B cell (primary cell): ENCODE measurements around the gene DLG2. TPM values are rescaled to one million over a fixed set of nuclear protein-coding genes. Genes with fewer than 3 reads are reported as not detected.

Experiments used
- ATAC-seq: fragments of 200-7000 bp; cut with Tn5 transposase; one replicate; pipeline ENCODE4 v1.10.0; 2021; ENCODE audit warnings: low read depth, mild to moderate bottlenecking, moderate number of reproducible peaks, moderate library complexity
- CTCF ChIA-PET: fragments of 350-600 bp; sonication (Branson Sonifier 250); formaldehyde crosslinking; loops from one replicate; lab custom pipeline; 2021; ENCODE audit warnings: antibody characterized with exemption, inconsistent platforms; lab: Charles Lee
- POLR2A ChIA-PET: fragments of 350-600 bp; sonication (Branson Sonifier 250); formaldehyde crosslinking; loops from one replicate; lab custom pipeline; 2021; ENCODE audit warnings: antibody characterized with exemption; lab: Charles Lee
- DNase-seq: peaks from one replicate; pipeline ENCODE4 v3.0.0; 2013
- H2AFZ ChIP-seq: 2 replicates; pipeline ENCODE4 v1.6.1; 2012; ENCODE audit warnings: mild to moderate bottlenecking, low read depth, low read length; ENCODE audit not compliant: insufficient read depth, poor library complexity, severe bottlenecking
- H3K27ac ChIP-seq, 2 donors: 1 replicate in 1 of 2; 2 replicates in 1 of 2; pipeline ENCODE4 v1.5.1; 2012 to 2013; ENCODE audit warnings: low read length in 2 of 2, mild to moderate bottlenecking in 2 of 2, moderate library complexity in 1 of 2
- H3K27me3 ChIP-seq, 4 experiments: fragments of 200-600 bp in 1 of 4; sonication (generic) in 1 of 4; replicated peaks in 1 of 4; 1 replicate in 2 of 4; 2 replicates in 2 of 4; pipeline versions ENCODE4 v1.6.1 to v1.7.0; 2013 to 2016; ENCODE audit warnings: low read length in 3 of 4, mild to moderate bottlenecking in 2 of 4, mixed read lengths in 1 of 4, moderate library complexity in 1 of 4; ENCODE audit not compliant: insufficient read depth in 4 of 4, control insufficient read depth in 3 of 4; ENCODE audit errors: control extremely low read depth in 1 of 4
- H3K36me3 ChIP-seq, 2 experiments: replicated peaks in 1 of 2; 1 replicate in 1 of 2; 2 replicates in 1 of 2; pipeline versions ENCODE4 v1.6.1 to v1.7.1; 2013; ENCODE audit warnings: low read length in 1 of 2; ENCODE audit not compliant: insufficient read depth in 2 of 2, control insufficient read depth in 1 of 2; ENCODE audit errors: control extremely low read depth in 1 of 2, extremely low read depth in 1 of 2
- H3K4me1 ChIP-seq, 2 donors: fragments of 200-600 bp in 1 of 2; sonication (generic) in 1 of 2; 1 replicate in 1 of 2; 2 replicates in 1 of 2; pipeline versions ENCODE4 v1.5.1 to v1.6.1; 2013 to 2017; ENCODE audit warnings: low read length in 2 of 2; ENCODE audit not compliant: control insufficient read depth in 2 of 2, insufficient read depth in 2 of 2
- H3K4me2 ChIP-seq: replicated peaks from 2 replicates; pipeline ENCODE3; 2012; ENCODE audit warnings: mild to moderate bottlenecking, low read depth, low read length; ENCODE audit not compliant: poor library complexity, severe bottlenecking
- H3K4me3 ChIP-seq, 5 experiments: fragments of 200-600 bp in 1 of 5; sonication (generic) in 1 of 5; 1 replicate in 3 of 5; 2 replicates in 2 of 5; pipeline versions ENCODE4 v1.5.1 to v1.7.0; 2011 to 2016; ENCODE audit warnings: low read length in 4 of 5, mild to moderate bottlenecking in 4 of 5, low read depth in 2 of 5, control low read depth in 1 of 5, moderate library complexity in 1 of 5; ENCODE audit not compliant: insufficient read depth in 1 of 5; ENCODE audit errors: control extremely low read depth in 1 of 5, extremely low read depth in 1 of 5
- H3K79me2 ChIP-seq: fragments of 200-600 bp; sonication (generic); one replicate; pipeline ENCODE4 v1.6.0; 2016; ENCODE audit warnings: low read length; ENCODE audit not compliant: control insufficient read depth, insufficient read depth
- H3K9ac ChIP-seq: fragments of 200-600 bp; sonication (generic); 2 replicates; pipeline ENCODE4 v1.6.1; 2017; ENCODE audit warnings: mild to moderate bottlenecking, low read length, moderate library complexity
- H3K9me3 ChIP-seq, 3 donors: one replicate each; pipeline versions ENCODE4 v1.6.1 to v1.7.1; 2013; ENCODE audit warnings: low read length in 2 of 3; ENCODE audit not compliant: control insufficient read depth in 2 of 3, insufficient read depth in 1 of 3; ENCODE audit errors: control extremely low read depth in 1 of 3
- H4K20me1 ChIP-seq: 2 replicates; pipeline ENCODE4 v1.6.0; 2012; ENCODE audit warnings: mild to moderate bottlenecking, low read length; ENCODE audit not compliant: insufficient read depth, control insufficient read depth, poor library complexity, severe bottlenecking
- H3K27ac Mint-ChIP-seq: one replicate; pipeline ENCODE4 v1.8.0; 2021; ENCODE audit warnings: mixed read lengths
- H3K27me3 Mint-ChIP-seq: one replicate; pipeline ENCODE4 v1.8.0; 2021; ENCODE audit warnings: mixed read lengths
- H3K4me1 Mint-ChIP-seq: one replicate; pipeline ENCODE4 v1.8.0; 2021; ENCODE audit warnings: mixed read lengths
- H3K4me3 Mint-ChIP-seq: one replicate; pipeline ENCODE4 v1.8.0; 2021; ENCODE audit warnings: mixed read lengths
- H3K9me3 Mint-ChIP-seq: one replicate; pipeline ENCODE4 v1.8.0; 2022; ENCODE audit warnings: mixed read lengths; ENCODE audit not compliant: insufficient read depth
- EZH2 ChIP-seq: IDR thresholded peaks from 2 replicates; pipeline ENCODE4 v1.6.1; 2012; ENCODE audit warnings: borderline replicate concordance, low read depth, mild to moderate bottlenecking, moderate library complexity, low read length; ENCODE audit not compliant: insufficient read depth, poor library complexity, severe bottlenecking
- WGBS: methylation state at CpG from one replicate; pipeline ENCODE4 v1.1.5; 2013; ENCODE audit warnings: missing lambda C conversion rate; ENCODE audit not compliant: insufficient coverage; 5-methylcytosine and 5-hydroxymethylcytosine counted together
- intact Hi-C: fragments of 100-400 bp; cut with micrococcal nuclease; formaldehyde crosslinking; loops from one replicate; pipeline ENCODE4 v1.10.0; 2022
- polyA plus RNA-seq: library from polyadenylated mRNA; depleted of rRNA; stranded (reverse); fragments of >200 nt; gene quantifications from 2 replicates; pipeline ENCODE4 v1.2.3, GENCODE V29; 2012
- total RNA-seq, 2 donors: library from RNA; stranded (reverse); fragments of 120-200 nt in 1 of 2; gene quantifications; 1 replicate in 1 of 2; 2 replicates in 1 of 2; pipeline versions ENCODE4 v1.2.3 to v1.2.4, GENCODE V29; 2013 to 2022
- TF ChIP-seq, protein P1 (sequence below): fragments of 200-600 bp; IDR thresholded peaks from one replicate; pipeline ENCODE4 v1.8.0; 2022; ENCODE audit warnings: antibody characterized with exemption, mild to moderate bottlenecking

DLG2 gene
- total and polyA plus RNA-seq, 2 donors (not counting 1 experiment from before 2014, with no cell fraction given): 0.54 to 5.4 TPM

- Histone ChIP-seq H2AFZ (no peak overlapping the region), H3K27ac (no peak overlapping the region), H3K36me3 (no peaks in the 10 kb centered on the region), H3K9me3 (peaks cover 0 to 1% (median under 1%) of the 10 kb centered on the region in 3 donors), H3K4me3 (no peak overlapping the region), H4K20me1 (no peaks in the 10 kb centered on the region), H3K79me2 (no peaks in the 10 kb centered on the region), H3K4me2 (no peak overlapping the region), H3K9ac (no peak overlapping the region), H3K27me3 (no peaks in the 10 kb centered on the region), H3K4me1 (no peaks in the 10 kb centered on the region)
- TF ChIP-seq, protein P1, sequence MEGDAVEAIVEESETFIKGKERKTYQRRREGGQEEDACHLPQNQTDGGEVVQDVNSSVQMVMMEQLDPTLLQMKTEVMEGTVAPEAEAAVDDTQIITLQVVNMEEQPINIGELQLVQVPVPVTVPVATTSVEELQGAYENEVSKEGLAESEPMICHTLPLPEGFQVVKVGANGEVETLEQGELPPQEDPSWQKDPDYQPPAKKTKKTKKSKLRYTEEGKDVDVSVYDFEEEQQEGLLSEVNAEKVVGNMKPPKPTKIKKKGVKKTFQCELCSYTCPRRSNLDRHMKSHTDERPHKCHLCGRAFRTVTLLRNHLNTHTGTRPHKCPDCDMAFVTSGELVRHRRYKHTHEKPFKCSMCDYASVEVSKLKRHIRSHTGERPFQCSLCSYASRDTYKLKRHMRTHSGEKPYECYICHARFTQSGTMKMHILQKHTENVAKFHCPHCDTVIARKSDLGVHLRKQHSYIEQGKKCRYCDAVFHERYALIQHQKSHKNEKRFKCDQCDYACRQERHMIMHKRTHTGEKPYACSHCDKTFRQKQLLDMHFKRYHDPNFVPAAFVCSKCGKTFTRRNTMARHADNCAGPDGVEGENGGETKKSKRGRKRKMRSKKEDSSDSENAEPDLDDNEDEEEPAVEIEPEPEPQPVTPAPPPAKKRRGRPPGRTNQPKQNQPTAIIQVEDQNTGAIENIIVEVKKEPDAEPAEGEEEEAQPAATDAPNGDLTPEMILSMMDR: no peak
- ATAC-seq: no peak
- H3K9me3 Mint-ChIP-seq: no peaks in the 10 kb centered on the region
- H3K27ac Mint-ChIP-seq: no peak overlapping the region
- POLR2A ChIA-PET: no interaction called here
- no peak overlapping the region for H3K4me3 Mint-ChIP-seq
- no peaks in the 10 kb centered on the region for H3K4me1 Mint-ChIP-seq
- H3K27me3 Mint-ChIP-seq: no peaks in the 10 kb centered on the region
- CTCF ChIA-PET: no interaction called here
- no peak for DNase-seq
- intact Hi-C loops: no loop called here
These were observed 1520.6 kb downstream of the DLG2 start for GRCh38 chr11:84106541-84106940.

GRCh38 chr11:84105148-84105547, 1522.0 kb downstream of the DLG2 start:
- Mint-ChIP-seq H3K4me1 (no peaks in the 10 kb centered on the region), H3K27me3 (no peaks in the 10 kb centered on the region)
- 83% methylated on average over 1 of the region's 3 CpGs for whole genome bisulfite sequencing

More at GRCh38 chr11:84105148-84105547, 1522.0 kb downstream of the DLG2 start:
- DNase-seq (no peak), ATAC-seq (no peak)
- ChIA-PET POLR2A (no interaction called here), CTCF (no interaction called here)
- Mint-ChIP-seq H3K9me3 (no peaks in the 10 kb centered on the region), H3K27ac (no peak overlapping the region), H3K4me3 (no peak overlapping the region)
- TF ChIP-seq, protein P1: no peak
- TF ChIP-seq EZH2: no peak
- Histone ChIP-seq H3K27ac (no peak overlapping the region), H3K9ac (no peak overlapping the region), H3K27me3 (no peaks in the 10 kb centered on the region), H3K4me1 (no peaks in the 10 kb centered on the region), H3K36me3 (no peaks in the 10 kb centered on the region), H4K20me1 (no peaks in the 10 kb centered on the region), H3K4me2 (no peak overlapping the region), H3K79me2 (no peaks in the 10 kb centered on the region), H3K4me3 (no peak overlapping the region), H3K9me3 (peaks cover 0 to 1% (median 0%) of the 10 kb centered on the region in 3 donors), H2AFZ (no peak overlapping the region)
- intact Hi-C loops: no loop called here
